ENCODE results near the gene EEF1G.
A peak's percentile ranks its signal among the peaks of the same experiment; 100 is the strongest.

GRCh38 chr11:62545437-62546243, 28.1 kb downstream of the EEF1G start:
- TF ChIP-seq EZH2 (IDR thresholded peaks at IDR 0.05) = no peak
- TF ChIP-seq POLR2AphosphoS5 (IDR thresholded peaks at IDR 0.05; ENCODE audit: borderline replicate concordance, low read depth, low read length) = peak; percentile 81

All from SK-N-MC (cell line).